Endothelial cell of hepatic sinusoid (primary cell): Measurements from ENCODE around the gene ARHGAP11B.
"Not testable (repeated sequence)": the region's sequence is repeated elsewhere in the genome, so short reads cannot be mapped to it uniquely, and the experiment has no call there.

Source experiments
- in situ Hi-C: cut with HindIII; loops from 2 replicates; pipeline ENCODE4 v1.10.0; 2017; ENCODE audit warnings: low sequenced_read_pairs

Gene ARHGAP11B

DNA sequence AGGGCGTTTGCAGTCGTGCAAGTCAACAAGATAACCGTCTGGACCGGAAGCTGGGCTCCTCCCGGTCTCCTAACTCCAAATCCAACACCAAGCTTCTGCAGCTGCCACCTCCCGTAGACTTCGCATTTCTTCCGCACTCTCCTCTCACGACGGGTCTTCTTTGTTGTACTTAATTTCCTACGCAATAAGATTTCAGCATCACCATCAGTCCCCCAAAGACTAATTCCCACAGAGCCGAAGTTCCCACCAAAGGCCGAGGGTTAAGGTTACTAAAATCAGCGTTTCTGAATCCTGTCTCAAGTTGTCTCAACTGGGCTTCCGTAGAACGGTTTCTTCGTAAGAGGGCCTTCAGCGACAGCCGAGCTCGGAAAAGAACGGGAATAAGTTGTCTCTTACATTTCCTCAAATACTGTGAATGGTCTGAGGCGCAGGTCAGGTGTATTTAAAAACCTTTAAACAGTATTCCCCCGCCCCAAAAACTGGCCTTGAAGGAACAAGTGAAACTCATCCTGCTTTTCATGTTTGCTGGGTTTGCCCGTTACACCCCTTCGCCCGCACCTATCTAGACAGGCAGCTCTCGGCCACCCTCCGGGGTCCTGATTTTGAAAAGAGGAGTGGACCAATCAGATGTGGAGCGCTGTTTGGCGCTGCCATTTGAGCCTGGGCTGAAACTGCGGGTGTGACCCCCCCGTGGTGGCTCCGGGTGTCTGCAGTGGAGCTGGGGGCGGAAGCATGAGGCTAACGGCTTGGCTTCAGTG, at the start of gene ARHGAP11B:
Gene ARHGAP11B (plus strand): TSS at position 693 of the 758 bp plus-strand sequence.
- in situ Hi-C loops = not testable (repeated sequence)

DNA sequence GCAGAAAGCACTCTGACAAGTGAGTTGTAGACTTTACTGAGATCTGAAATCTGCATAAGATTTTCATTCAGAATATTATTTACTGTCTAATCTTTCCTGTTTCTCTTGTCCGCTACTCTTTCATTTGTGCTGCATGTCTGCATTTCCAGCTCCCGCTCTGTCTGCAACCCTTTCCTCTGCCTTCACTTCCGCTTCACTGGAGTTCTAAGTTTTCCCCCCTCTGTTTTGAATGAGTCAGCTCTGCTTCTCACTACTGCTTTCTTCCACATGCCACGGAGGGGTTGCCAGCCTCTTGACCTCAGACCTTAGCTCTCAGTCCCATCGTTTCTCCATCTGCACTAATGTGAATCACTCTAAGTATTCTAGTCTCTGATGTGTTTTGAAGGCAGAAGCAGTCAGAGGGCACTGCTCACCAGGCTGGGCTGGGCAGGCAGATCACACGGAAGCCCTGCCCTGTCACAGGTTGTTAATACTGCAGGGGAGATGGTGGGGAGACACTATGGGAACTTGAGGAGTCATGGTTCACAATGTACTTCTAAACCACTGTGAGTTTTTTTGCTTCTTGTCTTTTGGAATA, 46.4 kb upstream of the ARHGAP11B start:
- in situ Hi-C loops = not testable (repeated sequence)

- in situ Hi-C loops = not testable (repeated sequence)
These were observed 45.2 kb upstream of the ARHGAP11B start for GRCh38 chr15:30580716-30581115.

- in situ Hi-C loops = not testable (repeated sequence)
These were observed 27.0 kb upstream of the ARHGAP11B start for GRCh38 chr15:30598953-30599352.

DNA sequence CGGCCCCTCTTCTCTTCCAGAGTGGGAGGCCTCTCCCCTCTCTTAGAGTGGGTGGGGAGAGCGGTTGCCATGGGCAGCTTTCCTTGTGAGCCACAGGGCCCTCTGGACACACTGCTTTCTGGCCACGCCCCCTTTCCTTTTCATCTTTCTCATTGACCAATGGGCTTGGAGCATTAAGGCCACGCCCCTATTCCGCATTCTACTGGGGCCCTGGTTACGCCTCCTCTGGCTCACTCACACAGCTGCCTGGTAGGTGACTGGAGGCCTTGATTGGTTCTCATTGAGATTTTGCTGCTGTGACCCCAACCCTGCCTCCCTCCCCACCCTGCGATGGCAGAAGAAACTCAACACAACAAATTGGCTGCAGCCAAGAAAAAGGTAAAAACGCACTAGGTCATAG, 22.1 kb upstream of the ARHGAP11B start, which contains the start of gene GOLGA8H:
Gene GOLGA8H (plus strand): TSS at position 233 of the 400 bp plus-strand sequence. CDS start 98 bp downstream, at position 331.
- in situ Hi-C loops = not testable (repeated sequence)

- in situ Hi-C loops = not testable (repeated sequence)
These were observed 13.7 kb upstream of the ARHGAP11B start for GRCh38 chr15:30612271-30612670.

- in situ Hi-C loops = not testable (repeated sequence)
These were observed 4.6 kb upstream of the ARHGAP11B start for GRCh38 chr15:30621342-30621741.

DNA sequence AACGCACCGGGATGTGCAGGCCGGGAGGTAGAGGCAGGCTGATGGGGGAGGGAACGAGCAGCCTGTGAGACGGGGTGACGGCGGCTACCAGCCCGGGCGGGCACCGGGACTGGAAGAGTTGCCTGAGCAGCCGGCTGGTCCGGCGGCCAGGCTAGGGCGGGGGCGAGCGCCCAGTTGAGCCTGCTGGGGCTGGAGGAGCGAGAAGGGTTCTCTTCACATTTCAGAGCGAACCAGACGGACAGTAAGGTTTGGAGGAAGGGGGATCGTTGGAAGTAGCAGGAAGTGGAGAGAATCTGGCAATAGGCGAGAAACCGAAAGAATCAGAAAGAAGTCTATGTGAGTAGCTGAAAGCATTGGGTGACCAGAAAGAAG, 252 bp downstream of the ARHGAP11B start:
- in situ Hi-C loops = not testable (repeated sequence)

DNA sequence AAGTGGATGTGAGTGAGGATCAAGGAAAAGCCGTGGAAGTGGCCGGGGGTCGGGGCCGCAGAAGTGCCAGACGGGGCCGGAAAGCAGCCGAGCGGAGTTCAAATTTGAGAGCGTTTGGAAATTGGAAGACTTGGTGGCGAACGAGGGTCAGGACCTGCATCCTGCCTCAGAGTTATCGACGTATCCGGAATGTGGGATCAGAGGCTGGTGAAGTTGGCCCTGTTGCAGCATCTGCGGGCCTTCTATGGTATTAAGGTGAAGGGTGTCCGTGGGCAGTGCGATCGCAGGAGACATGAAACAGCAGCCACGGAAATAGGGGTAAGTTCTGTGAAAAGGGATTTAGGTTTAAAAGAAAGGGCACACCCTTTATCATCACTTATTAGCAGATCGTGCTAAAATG, 704 bp downstream of the ARHGAP11B start:
- in situ Hi-C loops = not testable (repeated sequence)

DNA sequence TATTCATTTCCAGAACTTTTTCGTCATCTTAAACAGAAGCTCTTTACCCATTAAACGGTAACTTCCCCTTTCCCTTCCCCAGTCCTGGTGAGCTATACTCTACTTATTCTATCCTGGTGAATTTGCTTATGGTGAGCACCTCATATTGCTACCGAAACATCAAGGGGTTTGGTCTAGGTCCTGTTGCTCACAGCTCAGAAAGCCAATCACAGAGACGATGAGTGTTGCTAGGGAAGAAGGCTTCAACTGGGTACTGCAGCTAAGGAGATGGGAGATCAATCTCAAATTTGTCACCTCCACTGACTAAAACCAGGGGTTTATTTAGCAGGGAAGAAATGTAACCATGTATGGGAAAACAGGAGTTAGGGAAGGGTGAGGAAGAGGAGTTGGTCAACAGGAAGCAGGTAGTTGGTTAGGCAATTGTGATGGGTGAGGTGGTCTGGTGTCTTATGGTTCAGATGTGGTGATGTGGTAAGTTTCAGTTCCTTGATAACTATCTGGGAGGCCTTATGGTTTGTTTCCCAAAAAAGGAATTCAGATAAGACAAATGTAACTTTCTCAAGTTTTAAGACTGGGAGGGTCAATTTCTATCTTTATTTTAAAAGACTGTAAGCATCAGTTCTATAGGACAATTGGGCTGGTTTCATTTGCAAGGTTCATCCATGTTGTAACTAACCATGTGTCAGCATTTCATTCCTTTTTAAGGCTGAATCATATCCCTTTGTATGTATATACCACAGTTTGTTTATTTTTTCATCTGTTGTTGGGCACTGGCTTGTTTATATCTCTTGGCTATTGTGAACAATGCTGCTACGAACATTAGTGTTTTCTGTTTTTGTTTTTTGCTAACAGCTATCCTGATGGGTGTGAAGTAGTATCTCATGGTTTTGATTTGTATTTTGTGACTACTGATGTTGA, 24.3 kb downstream of the ARHGAP11B start:
- in situ Hi-C loops = no loop called here

DNA sequence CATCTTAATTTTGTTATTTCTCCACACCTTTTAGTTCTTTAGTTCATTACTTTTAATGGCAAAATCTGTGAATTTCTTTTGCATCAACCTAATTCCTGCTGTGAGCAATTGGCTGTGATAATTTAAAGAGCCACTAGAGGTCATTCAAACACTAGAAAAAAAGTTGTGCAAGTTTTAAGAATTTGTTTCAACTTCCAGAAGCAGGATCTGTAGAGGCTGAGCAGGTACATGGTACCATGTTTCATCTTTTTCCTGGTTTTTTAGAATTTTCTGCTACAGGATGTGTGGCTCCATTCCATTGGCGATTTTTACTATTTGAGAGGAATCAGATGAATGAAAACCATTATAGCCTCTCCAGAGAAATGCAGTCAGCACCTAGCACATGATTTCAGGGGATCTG, 35.2 kb downstream of the ARHGAP11B start:
- in situ Hi-C loops = not testable (repeated sequence)

DNA sequence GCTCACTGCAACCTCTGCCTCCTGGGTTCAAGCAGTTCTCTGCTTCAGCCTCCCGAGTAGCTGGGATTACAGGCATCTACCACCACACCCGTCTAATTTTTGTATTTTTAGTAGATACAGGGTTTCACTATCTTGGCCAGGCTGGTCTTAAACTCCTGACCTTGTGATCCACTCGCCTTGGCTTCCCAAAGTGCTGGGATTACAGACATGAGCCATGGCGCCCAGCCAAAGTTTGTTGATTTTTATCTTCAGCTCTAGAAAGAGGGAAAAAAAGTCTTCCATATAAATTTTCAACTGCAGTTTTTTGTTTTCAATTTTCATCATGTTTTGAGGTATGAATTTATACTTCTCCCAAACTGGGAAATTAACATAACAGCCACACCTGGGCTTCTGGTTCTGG, 43.7 kb downstream of the ARHGAP11B start:
- in situ Hi-C loops = not testable (repeated sequence)

GRCh38 chr15:30670056-30670455, 44.1 kb downstream of the ARHGAP11B start:
- in situ Hi-C loops = no loop called here

- in situ Hi-C loops = no loop called here
These were observed 45.4 kb downstream of the ARHGAP11B start for GRCh38 chr15:30671309-30671708.

DNA sequence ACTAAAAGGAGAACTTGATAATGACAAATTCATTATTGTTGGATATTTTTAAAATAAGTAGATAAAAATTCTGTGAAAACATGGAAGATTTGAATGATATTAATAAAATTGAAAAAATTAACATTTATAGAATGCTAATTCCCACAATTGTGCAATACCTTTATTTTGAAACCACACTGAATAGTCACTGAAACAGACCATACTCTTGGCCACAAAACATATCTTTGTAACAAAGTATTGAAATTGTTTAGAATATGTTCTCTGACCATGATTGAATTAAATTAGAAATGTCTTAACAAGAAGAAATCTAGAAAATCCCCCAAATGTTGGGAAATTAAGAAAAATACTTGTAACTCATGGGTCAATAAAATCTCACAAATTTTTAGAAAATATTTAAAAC, 49.2 kb downstream of the ARHGAP11B start:
- in situ Hi-C loops = no loop called here

GRCh38 chr15:30675891-30676290, 50.0 kb downstream of the ARHGAP11B start:
- in situ Hi-C loops = not testable (repeated sequence)

- in situ Hi-C loops = not testable (repeated sequence)
These were observed 55.1 kb downstream of the ARHGAP11B start for GRCh38 chr15:30680997-30681396.

DNA sequence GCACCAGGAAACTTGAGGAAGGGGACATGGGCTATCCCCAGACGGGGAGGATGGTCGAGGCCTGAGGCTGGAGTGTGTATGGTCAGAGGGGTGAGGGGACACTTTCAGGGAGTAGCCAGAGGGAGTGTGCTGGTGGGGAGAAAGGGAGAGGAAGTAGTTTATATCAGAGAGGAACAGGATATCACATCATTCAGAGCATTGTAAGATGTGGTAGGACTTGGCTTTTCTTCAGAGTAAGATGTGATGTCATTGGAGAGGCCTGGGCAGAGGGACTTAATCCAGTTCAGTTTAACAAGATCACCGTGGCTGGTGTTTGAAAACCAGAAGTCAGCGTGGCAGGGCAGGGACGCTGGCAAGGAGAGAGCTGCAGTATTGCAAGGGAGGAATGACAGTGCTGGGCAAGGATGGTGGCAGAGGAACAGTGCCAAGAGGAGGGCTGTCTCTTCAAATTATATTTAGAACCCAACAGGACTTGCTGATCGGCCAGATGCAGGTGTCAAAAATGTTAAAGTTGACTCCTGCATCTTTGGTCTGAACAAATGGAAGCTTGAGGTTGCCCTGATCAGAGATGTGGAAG, 59.9 kb downstream of the ARHGAP11B start:
- in situ Hi-C loops = not testable (repeated sequence)

DNA sequence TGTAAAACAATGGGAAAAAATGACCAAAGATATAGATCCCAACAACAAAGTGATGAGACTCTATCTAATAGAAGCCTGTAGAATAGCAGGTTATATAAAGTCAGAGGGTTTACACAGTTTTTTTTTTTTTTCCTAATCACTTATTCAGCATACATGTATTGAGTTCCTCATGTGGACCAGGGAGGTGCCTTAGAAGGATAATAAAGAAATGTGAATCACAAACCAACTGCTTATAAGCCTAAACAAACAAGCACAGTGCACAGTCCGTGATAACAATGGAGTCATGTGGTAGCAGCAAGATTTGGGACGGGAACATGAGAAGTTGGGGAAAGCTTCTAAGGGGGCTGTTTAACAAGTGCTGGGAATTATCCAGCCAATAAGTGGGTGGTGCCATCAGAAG, 60.7 kb downstream of the ARHGAP11B start:
- in situ Hi-C loops = not testable (repeated sequence)
